DND-41 (cell line): ENCODE data around the gene HCST.
A peak's percentile ranks its signal among the peaks of the same experiment; 100 is the strongest.

ENCODE experiments used
- ATAC-seq: fragments of 200-7000 bp; cut with Tn5 transposase; 3 replicates; pipeline ENCODE4 v1.9.1; 2021; ENCODE audit warnings: low read depth; ENCODE audit not compliant: insufficient read depth
- DNase-seq: peaks from one replicate; pipeline ENCODE4 v3.0.0-alpha.2; 2020
- H2AFZ ChIP-seq: 2 replicates; pipeline ENCODE4 v1.6.0; 2012; ENCODE audit warnings: low read depth, low read length
- H3K27ac ChIP-seq: 2 replicates; pipeline ENCODE4 v1.5.1; 2012; ENCODE audit warnings: low read length, inconsistent platforms
- H3K27me3 ChIP-seq: fragments of 200-600 bp; sonication (generic); 2 replicates; pipeline ENCODE4 v1.6.0; 2012; ENCODE audit warnings: low read length, mild to moderate bottlenecking, inconsistent platforms; ENCODE audit not compliant: insufficient read depth, poor library complexity
- H3K36me3 ChIP-seq: 2 replicates; pipeline ENCODE4 v1.5.1; 2012; ENCODE audit warnings: low read length, inconsistent platforms; ENCODE audit not compliant: insufficient read depth
- H3K4me1 ChIP-seq: 2 replicates; pipeline ENCODE4 v1.5.1; 2012; ENCODE audit warnings: mild to moderate bottlenecking, low read length; ENCODE audit not compliant: insufficient read depth
- H3K4me2 ChIP-seq: 2 replicates; pipeline ENCODE4 v1.6.0; 2012; ENCODE audit warnings: mild to moderate bottlenecking, moderate library complexity, low read length, inconsistent platforms; ENCODE audit not compliant: insufficient read depth
- H3K4me3 ChIP-seq, 2 experiments: fragments of 200-600 bp in 1 of 2; shearing (Covaris generic) in 1 of 2; 2 replicates each; pipeline ENCODE4 v1.5.1; 2012 to 2016; ENCODE audit warnings: inconsistent platforms in 2 of 2, low read length in 2 of 2, mild to moderate bottlenecking in 2 of 2, low read depth in 1 of 2, moderate library complexity in 1 of 2
- H3K79me2 ChIP-seq: 2 replicates; pipeline ENCODE4 v1.6.0; 2012; ENCODE audit warnings: low read length, inconsistent platforms; ENCODE audit not compliant: insufficient read depth
- H3K9ac ChIP-seq: 2 replicates; pipeline ENCODE4 v1.6.0; 2012; ENCODE audit warnings: low read depth, mild to moderate bottlenecking, inconsistent platforms, low read length, moderate library complexity
- H3K9me3 ChIP-seq: 2 replicates; pipeline ENCODE4 v1.5.1; 2012; ENCODE audit warnings: low read length, moderate library complexity, mild to moderate bottlenecking, inconsistent platforms; ENCODE audit not compliant: insufficient read depth, severe bottlenecking
- H4K20me1 ChIP-seq: 2 replicates; pipeline ENCODE4 v1.6.0; 2012; ENCODE audit warnings: low read length; ENCODE audit not compliant: insufficient read depth
- CTCF ChIP-seq: IDR thresholded peaks from 2 replicates; pipeline ENCODE4 v1.5.1; 2012; ENCODE audit warnings: borderline replicate concordance, low read length, moderate library complexity, mild to moderate bottlenecking; ENCODE audit not compliant: poor library complexity, severe bottlenecking; ENCODE audit errors: extremely low read depth
- EZH2 ChIP-seq: IDR thresholded peaks from 3 replicates; pipeline ENCODE4 v1.6.1; 2012; ENCODE audit warnings: borderline replicate concordance, low read depth, mild to moderate bottlenecking, moderate library complexity, low read length, inconsistent platforms; ENCODE audit not compliant: severe bottlenecking

HCST gene

GRCh38 chr19:35905178-35905727 is 2.9 kb downstream of the HCST start:
- Histone ChIP-seq H3K4me1 (peaks cover 50% of the 10 kb centered on the region), H3K9ac (no peak overlapping the region), H3K9me3 (no peaks in the 10 kb centered on the region), H3K4me2 (no peak overlapping the region), H3K27me3 (no peaks in the 10 kb centered on the region), H3K4me3 (no peak overlapping the region), H3K79me2 (no peaks in the 10 kb centered on the region), H3K36me3 (no peaks in the 10 kb centered on the region), H4K20me1 (no peaks in the 10 kb centered on the region), H3K27ac (no peak overlapping the region), H2AFZ (no peak overlapping the region)
- DNase-seq (no peak), ATAC-seq (no peak)
- TF ChIP-seq CTCF (no peak), EZH2 (no peak)

GRCh38 chr19:35907377-35907745 is 5.0 kb downstream of the HCST start:
- Histone ChIP-seq H3K4me2 (no peak overlapping the region), H3K4me1 (peaks cover 29% of the 10 kb centered on the region)
- ATAC-seq: no peak

GRCh38 chr19:35908010-35908441 is 5.7 kb downstream of the HCST start, which contains the start of gene TYROBP:
TSS of gene TYROBP (minus strand) at chr19:35908295. CDS start at chr19:35908228, 67 bp downstream.
- no peak within 1 kb of the TSS for H3K27ac ChIP-seq
- H3K4me2 ChIP-seq: 0 out of 2 replicates have a peak within 1 kb of the TSS, but pooled peaks have one; percentile 15
- no peaks in the 10 kb centered on the region for H3K36me3 ChIP-seq
- H3K4me3 ChIP-seq: no peak within 1 kb of the TSS
- no peaks in the 10 kb centered on the region for H4K20me1 ChIP-seq
- no peak within 1 kb of the TSS for H2AFZ ChIP-seq
- no peaks in the 10 kb centered on the region for H3K27me3 ChIP-seq
- no peak for TF ChIP-seq EZH2
- TF ChIP-seq CTCF: no peak
- DNase-seq (no peak), ATAC-seq (no peak)
- no peak within 1 kb of the TSS for H3K9ac ChIP-seq
- peaks cover 23% of the 10 kb centered on the region for H3K4me1 ChIP-seq
- no peaks in the 10 kb centered on the region for H3K9me3 ChIP-seq
- H3K79me2 ChIP-seq: no peaks in the 10 kb centered on the region

More at GRCh38 chr19:35907377-35907745, 5.0 kb downstream of the HCST start:
- no peak overlapping the region for H3K4me3 ChIP-seq
- H2AFZ ChIP-seq: no peak overlapping the region
- H4K20me1 ChIP-seq: no peaks in the 10 kb centered on the region
- H3K27ac ChIP-seq: no peak overlapping the region
- H3K36me3 ChIP-seq: no peaks in the 10 kb centered on the region
- no peaks in the 10 kb centered on the region for H3K9me3 ChIP-seq
- H3K27me3 ChIP-seq: no peaks in the 10 kb centered on the region
- no peak for DNase-seq
- no peaks in the 10 kb centered on the region for H3K79me2 ChIP-seq
- no peak for TF ChIP-seq CTCF
- no peak for TF ChIP-seq EZH2
- no peak overlapping the region for H3K9ac ChIP-seq
